GM21825 (cell line): Measurements from ENCODE around the gene GPR142.

Experiments
- ATAC-seq: cut with Tn5 transposase; IDR thresholded peaks from one replicate; pipeline ENCODE4 v1.9.1; 2021; ENCODE audit warnings: mild to moderate bottlenecking, moderate library complexity; ENCODE audit not compliant: unreplicated experiment

The GPR142 gene

GRCh38 chr17:74343526-74344284 is 23.6 kb upstream of the GPR142 start:
- ATAC-seq: no peak

GRCh38 chr17:74344658-74345057 is 22.6 kb upstream of the GPR142 start:
- ATAC-seq: no peak

GRCh38 chr17:74345433-74346241 is 21.7 kb upstream of the GPR142 start:
- ATAC-seq: no peak

GRCh38 chr17:74347646-74348045 is 19.7 kb upstream of the GPR142 start:
- ATAC-seq: no peak

- ATAC-seq: no peak
Observed at GRCh38 chr17:74349120-74349519, 18.2 kb upstream of the GPR142 start.

GRCh38 chr17:74350486-74350885 is 16.8 kb upstream of the GPR142 start:
- no peak for ATAC-seq

- no peak for ATAC-seq
Observed at GRCh38 chr17:74351552-74352210, 15.6 kb upstream of the GPR142 start.

GRCh38 chr17:74353446-74354060 is 13.8 kb upstream of the GPR142 start:
- no peak for ATAC-seq

GRCh38 chr17:74354123-74354522 is 13.2 kb upstream of the GPR142 start:
- peak; percentile 52 for ATAC-seq

GRCh38 chr17:74354561-74354960 is 12.7 kb upstream of the GPR142 start:
- no peak for ATAC-seq

GRCh38 chr17:74355065-74355464 is 12.2 kb upstream of the GPR142 start:
- no peak for ATAC-seq

- no peak for ATAC-seq
Observed at GRCh38 chr17:74356646-74357465, 10.4 kb upstream of the GPR142 start.

GRCh38 chr17:74357466-74357809 is 9.9 kb upstream of the GPR142 start:
- no peak for ATAC-seq

GRCh38 chr17:74358697-74359096 is 8.6 kb upstream of the GPR142 start:
- no peak for ATAC-seq

- ATAC-seq: no peak
Observed at GRCh38 chr17:74359916-74360315, 7.4 kb upstream of the GPR142 start.

GRCh38 chr17:74360899-74361229 is 6.4 kb upstream of the GPR142 start:
- no peak for ATAC-seq

GRCh38 chr17:74361230-74362068 is 5.9 kb upstream of the GPR142 start, which contains the start of gene BTBD17:
BTBD17 (minus strand) TSS chr17:74361868; CDS start chr17:74361819, 49 bp downstream.
- ATAC-seq: no peak

- ATAC-seq: no peak
Observed at GRCh38 chr17:74362069-74362405, 5.3 kb upstream of the GPR142 start.

GRCh38 chr17:74362810-74363498 is 4.4 kb upstream of the GPR142 start:
- ATAC-seq: no peak
